Calu3 (cell line): ENCODE measurements around the gene ID4. TPM values are rescaled to one million over a fixed set of nuclear protein-coding genes. Genes with fewer than 3 reads are reported as not detected.

Source experiments
- BruUV-seq: library from RNA; stranded (reverse); fragments of 400-500 nt; replicated peaks from 2 replicates; lab custom pipeline; 2021; lab: Mats Ljungman, UMichigan
- CTCF ChIA-PET: fragments of 300-600 bp; sonication (Branson Sonifier 250); formaldehyde crosslinking; loops from one replicate; lab custom pipeline; 2022; ENCODE audit warnings: antibody characterized with exemption; lab: Charles Lee
- DNase-seq: peaks from one replicate; pipeline ENCODE4 v3.0.0; 2022
- H3K27ac Mint-ChIP-seq: one replicate; pipeline ENCODE4 v1.8.0; 2022; ENCODE audit warnings: mixed read lengths; ENCODE audit not compliant: unreplicated experiment
- H3K27me3 Mint-ChIP-seq: one replicate; pipeline ENCODE4 v1.8.0; 2022; ENCODE audit warnings: mixed read lengths; ENCODE audit not compliant: unreplicated experiment
- H3K36me3 Mint-ChIP-seq: one replicate; pipeline ENCODE4 v1.8.0; 2022; ENCODE audit warnings: mild to moderate bottlenecking, moderate library complexity, mixed read lengths; ENCODE audit not compliant: insufficient read depth, unreplicated experiment
- H3K4me1 Mint-ChIP-seq: one replicate; pipeline ENCODE4 v1.8.0; 2022; ENCODE audit warnings: mild to moderate bottlenecking, low read depth, mixed read lengths; ENCODE audit not compliant: unreplicated experiment
- H3K4me3 Mint-ChIP-seq: one replicate; pipeline ENCODE4 v1.8.0; 2022; ENCODE audit warnings: mild to moderate bottlenecking, low read depth, moderate library complexity, mixed read lengths; ENCODE audit not compliant: unreplicated experiment
- H3K9me3 Mint-ChIP-seq: one replicate; pipeline ENCODE4 v1.8.0; 2022; ENCODE audit warnings: low read depth, mixed read lengths; ENCODE audit not compliant: unreplicated experiment
- intact Hi-C: fragments of 100-400 bp; cut with micrococcal nuclease; formaldehyde crosslinking; loops from one replicate; pipeline ENCODE4 v1.10.0; 2022; ENCODE audit not compliant: unreplicated experiment
- total RNA-seq: library from RNA; stranded (reverse); gene quantifications from 2 replicates; pipeline ENCODE4 v1.2.3, GENCODE V29; 2022
- TF ChIP-seq, protein P1 (sequence below): fragments of 200-600 bp; IDR thresholded peaks from one replicate; pipeline ENCODE4 v1.8.0; 2022; ENCODE audit warnings: antibody characterized with exemption; ENCODE audit not compliant: unreplicated experiment

The ID4 gene
- total RNA-seq, 1 experiment from 2014 or later, result 1.8 TPM

GRCh38 chr6:19827247-19827646 is 9.9 kb upstream of the ID4 start:
- H3K4me1 Mint-ChIP-seq, result peaks cover 14% of the 10 kb centered on the region
- no peaks in the 10 kb centered on the region for H3K36me3 Mint-ChIP-seq
- DNase-seq, result no peak
- no TSS peak for BruUV-seq
- no peak overlapping the region for H3K27ac Mint-ChIP-seq
- H3K27me3 Mint-ChIP-seq, result no peaks in the 10 kb centered on the region
- intact Hi-C loops, result no loop called here
- CTCF ChIA-PET, result no interaction called here
- no peaks in the 10 kb centered on the region for H3K9me3 Mint-ChIP-seq
- H3K4me3 Mint-ChIP-seq, result no peak overlapping the region
- TF ChIP-seq, protein P1, sequence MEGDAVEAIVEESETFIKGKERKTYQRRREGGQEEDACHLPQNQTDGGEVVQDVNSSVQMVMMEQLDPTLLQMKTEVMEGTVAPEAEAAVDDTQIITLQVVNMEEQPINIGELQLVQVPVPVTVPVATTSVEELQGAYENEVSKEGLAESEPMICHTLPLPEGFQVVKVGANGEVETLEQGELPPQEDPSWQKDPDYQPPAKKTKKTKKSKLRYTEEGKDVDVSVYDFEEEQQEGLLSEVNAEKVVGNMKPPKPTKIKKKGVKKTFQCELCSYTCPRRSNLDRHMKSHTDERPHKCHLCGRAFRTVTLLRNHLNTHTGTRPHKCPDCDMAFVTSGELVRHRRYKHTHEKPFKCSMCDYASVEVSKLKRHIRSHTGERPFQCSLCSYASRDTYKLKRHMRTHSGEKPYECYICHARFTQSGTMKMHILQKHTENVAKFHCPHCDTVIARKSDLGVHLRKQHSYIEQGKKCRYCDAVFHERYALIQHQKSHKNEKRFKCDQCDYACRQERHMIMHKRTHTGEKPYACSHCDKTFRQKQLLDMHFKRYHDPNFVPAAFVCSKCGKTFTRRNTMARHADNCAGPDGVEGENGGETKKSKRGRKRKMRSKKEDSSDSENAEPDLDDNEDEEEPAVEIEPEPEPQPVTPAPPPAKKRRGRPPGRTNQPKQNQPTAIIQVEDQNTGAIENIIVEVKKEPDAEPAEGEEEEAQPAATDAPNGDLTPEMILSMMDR, result no peak

GRCh38 chr6:19827903-19828302 is 9.3 kb upstream of the ID4 start:
- H3K27ac Mint-ChIP-seq, result no peak overlapping the region
- no peaks in the 10 kb centered on the region for H3K27me3 Mint-ChIP-seq
- BruUV-seq, result no TSS peak
- no peak for DNase-seq
- intact Hi-C loops, result no loop called here
- no peaks in the 10 kb centered on the region for H3K9me3 Mint-ChIP-seq
- peaks cover 14% of the 10 kb centered on the region for H3K4me1 Mint-ChIP-seq
- CTCF ChIA-PET, result no interaction called here
- no peak overlapping the region for H3K4me3 Mint-ChIP-seq
- H3K36me3 Mint-ChIP-seq, result no peaks in the 10 kb centered on the region
- TF ChIP-seq, protein P1, result no peak

GRCh38 chr6:19830171-19830570 is 7.0 kb upstream of the ID4 start:
- Mint-ChIP-seq H3K9me3 (no peaks in the 10 kb centered on the region), H3K4me3 (no peak overlapping the region), H3K27me3 (no peaks in the 10 kb centered on the region), H3K4me1 (peaks cover 31% of the 10 kb centered on the region), H3K36me3 (no peaks in the 10 kb centered on the region), H3K27ac (no peak overlapping the region)
- BruUV-seq, result no TSS peak
- no peak for DNase-seq
- intact Hi-C loops, result loop anchor here (10.0 kb wide), 1 partner anchor 695 kb away; no protein-coding TSS in a partner anchor
- CTCF ChIA-PET, result interaction anchor here (1.6 kb wide), 1 partner anchor 18 kb away, joined by 5 read pairs; no protein-coding TSS in a partner anchor
- TF ChIP-seq, protein P1, result no peak

- Mint-ChIP-seq H3K9me3 (no peaks in the 10 kb centered on the region), H3K27me3 (no peaks in the 10 kb centered on the region), H3K4me3 (no peak overlapping the region), H3K4me1 (peaks cover 40% of the 10 kb centered on the region), H3K36me3 (no peaks in the 10 kb centered on the region), H3K27ac (no peak overlapping the region)
- CTCF ChIA-PET, result interaction anchor here (1.6 kb wide), 1 partner anchor 17 kb away, joined by 5 read pairs; no protein-coding TSS in a partner anchor
- intact Hi-C loops, result loop anchor here (10.0 kb wide), 1 partner anchor 697 kb away; no protein-coding TSS in a partner anchor
- TF ChIP-seq, protein P1, result no peak
- BruUV-seq, result no TSS peak
- DNase-seq, result no peak
Measured at GRCh38 chr6:19831358-19831757, 5.8 kb upstream of the ID4 start.
